Activated T-helper 17 cell treated with anti-CD3 and anti-CD28 coated beads, Interleukin-2, amount 50 U/mL, for 72 hours (primary cell): Measurements from ENCODE around the gene CTNNA3. TPM values are rescaled to one million over a fixed set of nuclear protein-coding genes. Genes with fewer than 3 reads are reported as not detected.
"Not testable (repeated sequence)": the region's sequence is repeated elsewhere in the genome, so short reads cannot be mapped to it uniquely, and the experiment has no call there.

ENCODE experiments used
- ATAC-seq: fragments of 150-1000 bp; cut with Tn5 transposase; replicated peaks from 2 replicates; pipeline ENCODE4 v1.10.0; 2021; ENCODE audit warnings: mild to moderate bottlenecking, moderate library complexity
- H3K27ac Mint-ChIP-seq: one replicate; pipeline ENCODE4 v1.8.0; 2022; ENCODE audit warnings: mixed read lengths
- H3K27me3 Mint-ChIP-seq: one replicate; pipeline ENCODE4 v1.8.0; 2022; ENCODE audit warnings: mixed read lengths
- H3K36me3 Mint-ChIP-seq: one replicate; pipeline ENCODE4 v1.8.0; 2022; ENCODE audit warnings: low read depth, mild to moderate bottlenecking, mixed read lengths
- H3K4me1 Mint-ChIP-seq: one replicate; pipeline ENCODE4 v1.8.0; 2022; ENCODE audit warnings: mixed read lengths
- H3K4me3 Mint-ChIP-seq: one replicate; pipeline ENCODE4 v1.8.0; 2022; ENCODE audit warnings: mild to moderate bottlenecking, mixed read lengths
- H3K9me3 Mint-ChIP-seq: one replicate; pipeline ENCODE4 v1.8.0; 2022; ENCODE audit warnings: mixed read lengths
- total RNA-seq, 2 donors: library from RNA; stranded (reverse); gene quantifications; one replicate each; pipeline ENCODE4 v1.2.3, GENCODE V29; 2022

Gene CTNNA3
- total RNA-seq, 2 donors from 2014 or later, result 5.7 TPM; not detected in 1

DNA sequence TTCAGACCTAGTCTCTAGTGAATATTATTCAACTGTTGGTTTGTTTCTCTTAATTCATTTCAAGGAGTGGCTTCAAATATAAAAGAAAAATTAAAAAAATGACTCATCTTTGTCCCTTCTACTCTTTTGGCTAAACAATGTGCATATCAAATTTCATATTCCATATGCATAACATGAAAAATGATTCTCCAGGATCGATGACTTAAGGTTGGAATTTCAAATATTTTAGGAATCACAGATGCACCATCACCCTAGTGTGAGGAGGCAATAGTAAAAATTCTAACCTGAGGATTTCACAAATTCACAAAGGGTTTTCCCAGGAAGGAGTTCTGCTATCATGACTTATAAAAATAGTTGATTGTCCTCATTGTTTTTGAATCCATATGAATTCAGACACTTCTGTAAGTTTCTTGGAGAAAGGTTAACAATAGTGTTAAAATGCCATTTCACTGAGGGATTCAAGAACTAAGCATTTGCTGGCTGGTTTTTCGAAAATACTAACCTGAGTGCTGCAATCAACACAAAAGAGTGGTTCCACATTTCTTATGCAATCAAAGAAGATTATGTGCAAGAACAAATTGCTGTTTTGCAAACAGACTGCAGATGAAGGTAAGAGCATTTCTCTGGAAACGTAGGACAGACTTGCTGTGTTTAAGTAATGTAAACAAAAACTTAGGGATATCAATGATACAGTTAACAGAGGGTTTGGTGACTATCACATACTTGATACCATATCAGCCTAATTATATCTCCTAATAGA lies 1317.7 kb downstream of the CTNNA3 start:
- Mint-ChIP-seq H3K36me3 (no peaks in the 10 kb centered on the region), H3K4me3 (no peak overlapping the region), H3K27ac (no peak overlapping the region), H3K9me3 (peaks cover 3% of the 10 kb centered on the region), H3K27me3 (no peaks in the 10 kb centered on the region), H3K4me1 (no peaks in the 10 kb centered on the region)
- no peak for ATAC-seq

DNA sequence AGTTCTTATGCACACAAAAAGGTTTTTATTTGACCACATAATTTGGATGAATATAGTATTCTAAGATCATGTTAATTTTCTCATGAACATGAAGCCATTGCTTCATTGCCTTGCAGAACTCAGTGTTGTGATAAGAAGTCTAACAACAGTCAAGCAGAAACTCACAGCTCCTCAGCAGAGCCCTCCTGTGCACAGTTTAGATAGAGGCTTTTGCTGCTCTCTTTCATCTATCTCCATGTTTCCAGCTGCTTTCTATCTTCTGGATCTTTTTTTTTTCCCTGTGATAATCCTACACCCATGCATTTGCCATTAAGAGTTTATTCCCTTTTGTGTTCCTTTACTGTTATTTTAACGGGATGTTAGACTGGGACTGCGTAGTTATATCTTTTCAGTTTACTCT lies 1327.8 kb downstream of the CTNNA3 start:
- Mint-ChIP-seq H3K9me3 (no peaks in the 10 kb centered on the region), H3K27me3 (no peaks in the 10 kb centered on the region), H3K4me1 (no peaks in the 10 kb centered on the region), H3K36me3 (no peaks in the 10 kb centered on the region), H3K4me3 (no peak overlapping the region), H3K27ac (no peak overlapping the region)
- ATAC-seq, result no peak

DNA sequence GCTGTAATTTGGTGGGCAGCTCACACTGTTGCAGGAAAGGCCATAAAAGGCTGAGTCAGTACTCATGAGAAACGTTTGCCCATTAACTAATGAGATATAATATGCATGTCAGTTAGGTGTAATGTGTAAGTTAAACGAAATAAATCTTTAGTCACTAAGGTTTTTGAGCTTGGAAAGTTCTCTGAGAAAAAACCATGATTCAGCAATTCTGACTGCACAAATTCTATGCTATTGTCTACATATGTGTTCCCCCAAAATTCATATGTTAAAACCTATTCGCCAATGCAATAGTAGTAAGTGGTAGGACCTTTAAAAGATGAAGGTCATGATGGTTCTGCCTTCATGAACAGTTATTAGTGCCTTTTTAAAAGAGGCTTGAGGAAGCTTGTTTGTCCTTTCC lies 1329.8 kb downstream of the CTNNA3 start:
- ATAC-seq, result no peak
- H3K9me3 Mint-ChIP-seq, result peaks cover 3% of the 10 kb centered on the region
- H3K4me3 Mint-ChIP-seq, result no peak overlapping the region
- H3K36me3 Mint-ChIP-seq, result no peaks in the 10 kb centered on the region
- H3K4me1 Mint-ChIP-seq, result no peaks in the 10 kb centered on the region
- H3K27me3 Mint-ChIP-seq, result no peaks in the 10 kb centered on the region
- H3K27ac Mint-ChIP-seq, result no peak overlapping the region

DNA sequence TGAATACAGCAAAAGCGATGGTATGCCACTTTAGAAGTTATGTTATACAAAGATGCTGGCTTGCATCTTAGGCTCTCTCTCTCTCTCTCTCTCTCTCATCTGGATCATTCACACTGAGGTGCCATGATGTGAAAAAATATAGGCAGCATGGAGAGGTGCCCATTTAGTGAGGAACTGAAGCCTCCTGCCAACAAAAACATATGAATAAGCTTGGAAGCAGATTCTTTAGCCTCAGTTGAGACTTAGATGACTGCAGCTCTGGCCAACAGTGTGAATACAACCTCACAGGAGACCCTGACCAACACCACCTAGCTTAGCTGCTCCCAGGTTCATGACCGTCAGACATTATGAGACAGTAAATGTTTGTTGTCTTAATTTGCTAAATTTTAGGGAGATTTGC lies 1330.3 kb downstream of the CTNNA3 start:
- Mint-ChIP-seq H3K36me3 (no peaks in the 10 kb centered on the region), H3K9me3 (peaks cover 3% of the 10 kb centered on the region), H3K27me3 (no peaks in the 10 kb centered on the region), H3K27ac (no peak overlapping the region), H3K4me1 (no peaks in the 10 kb centered on the region), H3K4me3 (no peak overlapping the region)
- no peak for ATAC-seq

DNA sequence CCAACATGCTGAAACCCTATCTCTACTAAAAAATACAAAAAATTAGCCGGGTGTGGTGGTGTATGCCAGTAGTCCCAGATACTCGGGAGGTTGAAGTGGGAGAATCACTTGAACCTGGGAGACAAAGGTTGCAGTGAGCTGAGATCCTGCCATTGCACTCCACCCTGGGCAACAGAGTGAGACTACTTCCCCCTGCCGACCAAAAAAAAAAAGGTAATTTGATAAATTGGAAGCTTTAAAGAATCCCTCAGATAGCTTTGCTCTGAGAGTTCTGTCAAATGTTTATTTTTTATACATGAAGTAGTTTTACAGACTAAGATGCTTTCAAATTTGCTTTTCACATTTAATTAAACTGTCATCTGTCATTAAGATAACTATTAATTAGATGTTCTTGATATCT lies 1333.5 kb downstream of the CTNNA3 start:
- H3K27ac Mint-ChIP-seq, result no peak overlapping the region

DNA sequence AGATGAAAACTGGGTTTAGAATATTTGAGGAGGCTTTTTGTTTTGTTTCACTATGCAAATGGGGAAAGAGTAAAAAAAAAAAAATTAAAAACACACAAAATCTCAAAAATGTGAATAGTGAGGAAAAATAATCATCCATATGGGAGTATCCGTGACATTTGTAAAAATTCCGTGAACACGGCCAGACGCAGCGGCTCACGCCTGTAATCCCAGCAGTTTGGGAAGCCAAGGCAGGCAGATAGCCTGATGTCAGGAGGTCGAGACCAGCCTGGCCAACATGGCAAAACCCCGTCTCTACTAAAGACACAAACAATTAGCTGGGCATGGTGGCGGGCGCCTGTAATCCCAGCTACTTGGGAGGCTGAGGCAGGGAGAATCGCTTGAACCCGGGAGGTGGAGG lies 1342.2 kb downstream of the CTNNA3 start:
- not testable (repeated sequence) for ATAC-seq, H3K4me1 Mint-ChIP-seq, H3K27me3 Mint-ChIP-seq, H3K36me3 Mint-ChIP-seq, H3K4me3 Mint-ChIP-seq, H3K27ac Mint-ChIP-seq, H3K9me3 Mint-ChIP-seq

More for the DNA sequence above, 1333.5 kb downstream of the CTNNA3 start:
- no peaks in the 10 kb centered on the region for H3K4me1 Mint-ChIP-seq
- no peak overlapping the region for H3K4me3 Mint-ChIP-seq
- no peaks in the 10 kb centered on the region for H3K27me3 Mint-ChIP-seq
- peaks cover 3% of the 10 kb centered on the region for H3K9me3 Mint-ChIP-seq
- no peak for ATAC-seq
- no peaks in the 10 kb centered on the region for H3K36me3 Mint-ChIP-seq

DNA sequence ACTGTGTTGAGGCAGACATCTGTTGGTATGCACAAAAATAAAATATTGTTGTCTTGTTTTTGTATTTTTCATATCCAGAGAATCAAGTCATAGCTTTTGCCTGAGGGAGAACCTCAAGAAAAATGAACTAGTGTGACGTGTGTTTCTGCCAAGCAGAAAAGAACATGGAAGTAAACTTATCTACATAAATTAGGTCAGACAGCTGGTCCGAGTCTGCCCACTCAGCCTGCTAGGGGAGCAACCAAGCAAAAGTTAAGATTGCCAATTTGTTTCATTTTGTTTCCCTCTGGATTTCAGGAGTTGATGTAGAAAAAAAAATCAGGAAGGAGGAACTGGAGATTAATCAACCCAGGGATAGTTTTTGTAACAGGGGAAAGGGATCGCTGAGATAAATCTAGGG lies 1342.6 kb downstream of the CTNNA3 start:
- H3K36me3 Mint-ChIP-seq, result no peaks in the 10 kb centered on the region
- H3K4me3 Mint-ChIP-seq, result no peak overlapping the region
- ATAC-seq, result no peak
- no peaks in the 10 kb centered on the region for H3K27me3 Mint-ChIP-seq
- no peak overlapping the region for H3K27ac Mint-ChIP-seq
- H3K4me1 Mint-ChIP-seq, result no peaks in the 10 kb centered on the region
- no peaks in the 10 kb centered on the region for H3K9me3 Mint-ChIP-seq

DNA sequence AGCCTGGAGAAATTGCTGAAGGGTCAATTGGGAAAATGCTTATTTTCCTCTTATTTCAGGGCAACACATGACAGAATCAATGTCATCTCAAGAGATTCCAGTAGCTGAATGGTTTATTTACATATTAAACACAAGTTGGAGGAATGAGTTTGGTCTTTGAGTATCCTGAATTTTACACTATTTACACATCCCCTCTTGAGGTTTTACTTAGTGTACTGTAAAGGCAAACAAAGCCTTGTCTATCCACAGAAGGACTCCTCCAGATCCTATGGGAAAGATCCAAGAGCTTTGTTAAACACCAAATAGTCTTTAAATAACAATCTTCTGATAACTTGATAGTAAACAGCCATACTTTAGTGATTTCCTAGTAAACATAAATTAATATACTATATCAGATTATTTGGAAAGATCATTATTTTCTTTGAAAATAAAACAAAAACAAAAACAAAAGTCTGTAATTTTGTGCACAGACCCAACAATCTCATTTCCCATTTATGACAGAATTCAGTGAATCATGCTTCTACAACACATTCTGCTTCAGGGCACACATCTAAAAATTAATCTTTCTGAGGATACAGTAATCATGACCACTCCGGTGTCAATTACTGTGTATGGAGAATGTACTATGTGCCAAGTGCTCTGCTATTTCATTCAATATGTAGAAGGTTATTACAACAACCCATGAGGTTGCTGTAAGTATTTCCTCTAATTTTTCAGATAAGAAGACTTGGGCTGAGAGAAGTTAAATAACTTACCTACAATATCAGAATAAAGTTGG lies 1345.2 kb downstream of the CTNNA3 start:
- no peak overlapping the region for H3K4me3 Mint-ChIP-seq
- H3K27me3 Mint-ChIP-seq, result no peaks in the 10 kb centered on the region
- H3K4me1 Mint-ChIP-seq, result no peaks in the 10 kb centered on the region
- no peaks in the 10 kb centered on the region for H3K9me3 Mint-ChIP-seq
- no peaks in the 10 kb centered on the region for H3K36me3 Mint-ChIP-seq
- no peak for ATAC-seq
- H3K27ac Mint-ChIP-seq, result no peak overlapping the region

DNA sequence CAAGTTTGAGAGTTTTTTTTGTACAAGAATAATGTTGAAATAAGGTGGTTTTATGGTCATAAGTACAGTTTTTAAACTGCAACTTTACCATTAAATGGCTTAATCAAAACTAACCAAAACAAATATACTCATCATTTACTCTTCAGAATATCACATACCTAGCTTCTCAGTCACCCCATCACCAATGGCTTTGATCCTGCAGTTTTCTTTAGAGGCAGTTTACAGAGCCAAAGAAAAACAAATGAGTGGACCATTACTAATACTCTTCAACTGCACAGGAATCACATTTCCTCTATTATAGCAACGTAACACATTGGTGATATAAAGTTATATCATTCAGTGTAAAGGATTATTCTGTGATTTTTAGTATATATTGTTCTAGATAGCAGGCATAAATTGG lies 1346.3 kb downstream of the CTNNA3 start:
- ATAC-seq, result no peak
- no peaks in the 10 kb centered on the region for H3K27me3 Mint-ChIP-seq
- H3K27ac Mint-ChIP-seq, result no peak overlapping the region
- H3K9me3 Mint-ChIP-seq, result no peaks in the 10 kb centered on the region
- H3K36me3 Mint-ChIP-seq, result no peaks in the 10 kb centered on the region
- no peak overlapping the region for H3K4me3 Mint-ChIP-seq
- H3K4me1 Mint-ChIP-seq, result no peaks in the 10 kb centered on the region

DNA sequence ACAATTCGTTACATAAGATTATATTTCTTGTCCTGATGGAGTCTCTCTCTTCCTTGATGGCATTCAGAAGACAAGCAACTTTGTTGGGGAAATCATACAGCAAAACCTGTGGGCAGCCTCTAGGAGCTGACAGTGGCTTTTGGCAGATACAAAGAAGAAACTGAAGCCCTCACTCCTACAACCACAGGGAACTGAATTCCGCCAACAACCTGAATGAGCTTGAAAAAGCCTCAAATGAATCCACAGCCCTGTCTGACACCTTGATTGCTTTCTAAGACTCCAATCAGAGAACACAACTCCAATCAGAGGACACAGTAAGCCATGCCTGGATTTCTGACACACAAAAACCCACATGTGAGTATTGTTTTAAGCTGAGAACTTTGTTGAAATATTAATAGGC lies 1346.9 kb downstream of the CTNNA3 start:
- Mint-ChIP-seq H3K27me3 (no peaks in the 10 kb centered on the region), H3K9me3 (no peaks in the 10 kb centered on the region), H3K27ac (no peak overlapping the region), H3K4me1 (no peaks in the 10 kb centered on the region), H3K36me3 (no peaks in the 10 kb centered on the region), H3K4me3 (no peak overlapping the region)
- ATAC-seq, result no peak

DNA sequence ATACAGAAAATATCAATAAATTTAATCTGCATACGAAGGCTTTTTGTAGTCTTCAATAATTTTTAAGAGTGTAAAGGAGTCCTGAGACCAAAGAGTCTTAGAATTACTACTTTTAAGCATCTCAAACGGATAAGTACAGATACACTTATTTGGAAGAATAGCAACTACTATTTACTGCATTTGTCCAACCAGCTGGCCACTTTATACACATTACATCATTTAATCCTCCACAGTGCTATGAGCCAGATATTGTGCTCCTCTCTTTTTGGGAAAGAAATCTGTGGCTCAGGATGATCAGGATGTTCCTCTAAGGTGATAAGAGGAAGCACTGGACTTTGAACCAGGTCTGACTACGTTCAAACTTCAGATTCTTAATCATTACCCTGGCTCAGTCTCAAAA lies 1358.8 kb downstream of the CTNNA3 start:
- H3K4me1 Mint-ChIP-seq, result no peaks in the 10 kb centered on the region
- no peak for ATAC-seq
- no peak overlapping the region for H3K27ac Mint-ChIP-seq
- H3K9me3 Mint-ChIP-seq, result peaks cover 9% of the 10 kb centered on the region
- H3K27me3 Mint-ChIP-seq, result no peaks in the 10 kb centered on the region
- no peaks in the 10 kb centered on the region for H3K36me3 Mint-ChIP-seq
- H3K4me3 Mint-ChIP-seq, result no peak overlapping the region

DNA sequence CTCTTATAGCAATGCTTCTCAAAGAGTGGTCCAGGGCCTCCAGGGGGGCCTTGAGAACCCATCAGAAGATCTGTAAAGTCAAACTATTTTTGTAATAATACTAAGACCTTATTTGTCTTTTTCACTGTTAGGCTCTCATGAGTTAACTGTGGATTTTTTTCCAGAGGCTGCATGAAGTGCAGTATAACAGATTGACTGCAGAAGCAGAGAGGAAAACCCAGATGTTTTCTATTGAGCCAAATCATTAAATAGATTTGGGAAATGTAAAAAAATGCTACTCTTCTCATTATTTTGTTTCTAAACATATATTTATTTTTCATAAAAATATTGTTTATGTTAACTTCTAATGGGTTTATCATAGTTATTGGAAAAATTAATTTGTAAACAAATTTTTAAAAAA lies 1359.2 kb downstream of the CTNNA3 start:
- H3K9me3 Mint-ChIP-seq, result peaks cover 9% of the 10 kb centered on the region
- no peak overlapping the region for H3K27ac Mint-ChIP-seq
- no peaks in the 10 kb centered on the region for H3K4me1 Mint-ChIP-seq
- ATAC-seq, result no peak
- H3K27me3 Mint-ChIP-seq, result no peaks in the 10 kb centered on the region
- H3K4me3 Mint-ChIP-seq, result no peak overlapping the region
- H3K36me3 Mint-ChIP-seq, result no peaks in the 10 kb centered on the region

DNA sequence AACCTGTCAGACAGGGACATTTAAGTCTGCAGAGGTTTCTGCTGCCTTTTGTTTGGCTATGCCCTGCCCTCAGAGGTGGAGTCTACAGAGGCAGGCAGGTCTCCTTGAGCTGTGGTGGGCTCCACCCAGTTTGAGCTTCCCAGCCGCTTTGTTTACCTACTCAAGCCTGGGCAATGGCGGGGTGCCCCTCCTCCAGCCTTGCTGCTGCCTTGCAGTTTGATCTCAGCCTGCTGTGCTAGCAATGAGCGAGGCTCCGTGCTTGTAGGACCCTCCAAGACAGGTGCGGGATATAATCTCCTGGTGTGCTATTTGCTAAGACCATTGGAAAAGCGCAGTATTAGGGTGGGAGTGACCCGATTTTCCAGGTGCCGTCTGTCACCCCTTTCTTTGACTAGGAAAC lies 1360.2 kb downstream of the CTNNA3 start:
- not testable (repeated sequence) for ATAC-seq, H3K4me3 Mint-ChIP-seq, H3K4me1 Mint-ChIP-seq, H3K36me3 Mint-ChIP-seq, H3K27ac Mint-ChIP-seq, H3K9me3 Mint-ChIP-seq, H3K27me3 Mint-ChIP-seq

DNA sequence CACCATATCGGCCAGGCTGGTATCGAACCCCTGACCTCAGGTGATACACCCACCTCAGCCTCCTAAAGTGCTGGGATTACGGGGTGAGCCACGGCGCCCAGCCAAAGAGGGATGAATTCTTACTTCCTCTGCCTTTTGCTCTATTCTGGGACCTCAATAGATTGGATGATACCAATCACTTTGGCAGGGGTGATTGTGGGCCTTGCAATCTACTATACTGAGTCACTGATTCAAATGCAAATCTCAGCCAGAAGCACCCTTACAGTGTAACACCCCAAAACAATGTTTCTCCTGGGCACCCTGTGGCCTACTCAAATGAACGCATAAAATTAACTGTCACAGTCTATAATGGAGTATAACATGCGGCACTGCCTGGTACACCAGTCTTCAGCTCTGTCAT lies 1366.8 kb downstream of the CTNNA3 start:
- Mint-ChIP-seq H3K36me3 (no peaks in the 10 kb centered on the region), H3K27ac (no peak overlapping the region), H3K27me3 (no peaks in the 10 kb centered on the region), H3K4me3 (no peak overlapping the region), H3K9me3 (peaks cover 4% of the 10 kb centered on the region), H3K4me1 (no peaks in the 10 kb centered on the region)
- no peak for ATAC-seq

DNA sequence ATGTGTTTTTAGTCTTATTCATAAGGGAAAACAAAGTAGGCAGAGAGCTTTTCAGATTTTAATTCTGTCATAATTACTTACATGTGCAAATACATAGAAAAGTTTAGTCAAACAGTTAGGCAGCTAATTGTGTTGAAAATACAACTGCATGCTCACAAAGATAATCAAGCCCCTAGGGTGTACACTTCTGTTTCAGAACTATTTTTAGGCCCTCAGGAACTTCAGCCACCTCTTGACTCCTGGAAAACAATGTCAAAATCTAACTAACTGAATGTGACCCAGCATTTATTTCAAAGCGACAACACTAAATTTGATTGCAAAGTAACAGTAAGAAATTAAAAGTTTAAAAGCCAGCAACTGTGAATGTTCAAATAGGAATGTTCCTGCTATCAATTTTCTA lies 1369.1 kb downstream of the CTNNA3 start:
- no peaks in the 10 kb centered on the region for H3K4me1 Mint-ChIP-seq
- H3K4me3 Mint-ChIP-seq, result no peak overlapping the region
- no peak for ATAC-seq
- H3K36me3 Mint-ChIP-seq, result no peaks in the 10 kb centered on the region
- H3K27ac Mint-ChIP-seq, result no peak overlapping the region
- H3K27me3 Mint-ChIP-seq, result no peaks in the 10 kb centered on the region
- H3K9me3 Mint-ChIP-seq, result no peaks in the 10 kb centered on the region
